D721Med (cell line): ENCODE data around the gene ST3GAL3.

Experiments used
- DNase-seq: peaks from one replicate; pipeline ENCODE4 v3.0.0; 2011; ENCODE audit warnings: low spot score; ENCODE audit not compliant: insufficient read length
- FAIRE-seq: peaks from 2 replicates; lab custom pipeline; 2011; peaks lifted over from hg19 to GRCh38; lab: Jason Lieb, UNC
- TF ChIP-seq, protein P1 (sequence below): IDR thresholded peaks from 2 replicates; pipeline ENCODE4 v1.5.1; 2012; ENCODE audit warnings: mild to moderate bottlenecking, control low read depth; ENCODE audit not compliant: insufficient read depth; ENCODE audit errors: missing control alignments

ST3GAL3 gene

DNA sequence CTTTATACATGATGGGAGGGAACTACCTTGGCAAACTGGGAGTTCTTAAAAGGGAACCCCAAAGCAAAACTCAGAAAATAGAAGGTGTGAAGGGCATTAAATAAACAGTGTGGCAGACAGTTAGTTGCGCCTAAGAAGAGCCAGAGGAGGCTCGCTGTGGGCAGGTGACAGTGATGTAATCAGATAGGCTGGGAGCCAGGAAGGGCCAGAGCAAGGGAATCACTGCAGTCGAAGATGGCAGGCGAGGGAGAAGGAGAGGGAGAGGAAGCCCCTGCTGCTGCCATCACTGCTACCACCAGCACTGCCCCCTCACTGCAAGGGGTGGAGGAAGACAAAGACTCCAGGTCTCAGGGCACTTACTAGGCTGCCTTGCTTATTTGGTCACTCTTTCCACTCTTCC is 97.2 kb downstream of the ST3GAL3 start:
- TF ChIP-seq, protein P1, sequence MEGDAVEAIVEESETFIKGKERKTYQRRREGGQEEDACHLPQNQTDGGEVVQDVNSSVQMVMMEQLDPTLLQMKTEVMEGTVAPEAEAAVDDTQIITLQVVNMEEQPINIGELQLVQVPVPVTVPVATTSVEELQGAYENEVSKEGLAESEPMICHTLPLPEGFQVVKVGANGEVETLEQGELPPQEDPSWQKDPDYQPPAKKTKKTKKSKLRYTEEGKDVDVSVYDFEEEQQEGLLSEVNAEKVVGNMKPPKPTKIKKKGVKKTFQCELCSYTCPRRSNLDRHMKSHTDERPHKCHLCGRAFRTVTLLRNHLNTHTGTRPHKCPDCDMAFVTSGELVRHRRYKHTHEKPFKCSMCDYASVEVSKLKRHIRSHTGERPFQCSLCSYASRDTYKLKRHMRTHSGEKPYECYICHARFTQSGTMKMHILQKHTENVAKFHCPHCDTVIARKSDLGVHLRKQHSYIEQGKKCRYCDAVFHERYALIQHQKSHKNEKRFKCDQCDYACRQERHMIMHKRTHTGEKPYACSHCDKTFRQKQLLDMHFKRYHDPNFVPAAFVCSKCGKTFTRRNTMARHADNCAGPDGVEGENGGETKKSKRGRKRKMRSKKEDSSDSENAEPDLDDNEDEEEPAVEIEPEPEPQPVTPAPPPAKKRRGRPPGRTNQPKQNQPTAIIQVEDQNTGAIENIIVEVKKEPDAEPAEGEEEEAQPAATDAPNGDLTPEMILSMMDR = no peak
- DNase-seq = no peak
- no peak for FAIRE-seq

DNA sequence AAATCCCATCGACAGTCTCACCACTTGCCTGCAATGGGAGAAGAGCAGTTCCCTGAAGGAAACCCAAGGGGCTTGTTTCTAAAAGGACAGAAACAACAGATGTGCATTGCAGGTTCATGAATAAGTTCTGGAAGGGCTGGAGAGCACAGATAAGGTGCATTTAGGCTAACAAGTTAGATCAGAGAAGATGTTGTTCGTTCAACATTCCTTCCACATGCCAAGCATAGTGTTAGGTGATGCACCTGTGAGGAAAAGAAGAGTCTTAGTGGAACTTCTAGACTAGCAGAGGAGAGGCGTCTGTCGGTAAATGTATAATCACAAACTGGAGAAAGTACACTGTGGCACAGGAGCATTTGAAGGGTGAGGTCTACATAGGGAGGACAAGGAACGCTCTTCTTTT is 98.0 kb downstream of the ST3GAL3 start:
- no peak for DNase-seq
- no peak for FAIRE-seq
- TF ChIP-seq, protein P1 = no peak

DNA sequence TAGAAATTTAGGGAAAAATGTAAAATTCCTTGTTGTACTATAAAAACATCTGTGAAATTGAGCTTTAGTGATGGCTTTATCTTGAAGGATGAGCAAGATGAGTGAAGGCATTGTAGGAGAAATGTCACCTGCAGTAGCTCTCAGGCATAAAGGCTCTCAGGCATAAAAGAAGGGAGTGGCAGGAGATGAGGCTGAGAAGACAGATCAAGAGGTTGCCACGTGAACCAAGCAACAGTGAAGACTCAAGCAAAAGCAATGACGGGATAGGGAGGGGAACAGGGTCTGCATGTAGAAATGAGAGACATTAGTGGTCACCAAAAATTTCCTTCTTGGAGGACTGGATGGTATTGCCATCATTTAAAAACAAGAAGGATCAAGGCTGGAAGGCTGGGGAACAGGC is 98.8 kb downstream of the ST3GAL3 start:
- TF ChIP-seq, protein P1 = no peak
- DNase-seq (no peak), FAIRE-seq (no peak)

DNA sequence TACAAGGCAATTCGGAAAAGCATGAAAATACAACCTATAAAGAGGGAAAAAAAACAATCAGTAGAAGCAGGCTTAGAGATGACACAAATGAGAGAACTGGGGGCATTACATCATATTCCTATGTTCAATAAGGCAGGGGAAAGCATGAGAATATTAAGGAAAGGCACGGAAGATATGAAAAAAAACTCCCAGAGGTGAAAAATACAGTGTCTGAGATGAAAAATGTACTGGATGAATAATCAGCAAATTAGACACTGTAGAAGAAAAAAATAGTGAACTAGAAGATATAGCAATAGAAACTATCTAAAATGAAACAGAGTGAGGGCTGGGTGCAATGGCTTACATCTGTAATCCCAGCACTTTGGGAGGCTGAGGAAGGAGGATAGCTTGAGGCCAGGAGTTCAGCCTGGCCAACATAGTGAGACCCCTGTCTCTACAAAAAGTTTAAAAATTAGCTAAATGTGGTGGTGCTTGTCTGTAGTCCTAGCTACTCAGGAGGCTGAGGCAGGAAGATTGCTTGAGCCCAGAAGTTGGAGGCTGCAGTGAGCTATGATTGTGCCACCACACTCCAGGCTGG is 101.8 kb downstream of the ST3GAL3 start:
- TF ChIP-seq, protein P1 = no peak
- no peak for DNase-seq
- no peak for FAIRE-seq

DNA sequence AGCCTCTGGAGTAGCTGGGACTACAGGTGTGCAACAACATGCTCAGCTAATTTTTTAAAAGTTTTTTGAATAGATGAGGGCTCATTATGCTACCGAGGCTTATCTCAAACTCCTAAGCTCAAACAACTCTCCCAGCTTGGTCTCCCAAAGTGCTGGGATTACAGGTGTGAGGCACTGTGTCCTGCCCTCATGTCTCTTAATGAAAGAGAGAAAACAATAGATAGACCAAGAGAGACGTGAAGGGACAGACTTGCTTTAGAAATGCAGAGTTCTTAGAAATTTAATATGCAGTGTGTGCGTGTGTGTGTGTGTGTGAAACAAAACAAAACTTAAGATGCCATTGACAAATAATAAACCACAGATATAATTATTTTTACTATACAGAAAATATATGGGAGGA is 105.2 kb downstream of the ST3GAL3 start:
- FAIRE-seq = no peak
- TF ChIP-seq, protein P1 = no peak
- no peak for DNase-seq

DNA sequence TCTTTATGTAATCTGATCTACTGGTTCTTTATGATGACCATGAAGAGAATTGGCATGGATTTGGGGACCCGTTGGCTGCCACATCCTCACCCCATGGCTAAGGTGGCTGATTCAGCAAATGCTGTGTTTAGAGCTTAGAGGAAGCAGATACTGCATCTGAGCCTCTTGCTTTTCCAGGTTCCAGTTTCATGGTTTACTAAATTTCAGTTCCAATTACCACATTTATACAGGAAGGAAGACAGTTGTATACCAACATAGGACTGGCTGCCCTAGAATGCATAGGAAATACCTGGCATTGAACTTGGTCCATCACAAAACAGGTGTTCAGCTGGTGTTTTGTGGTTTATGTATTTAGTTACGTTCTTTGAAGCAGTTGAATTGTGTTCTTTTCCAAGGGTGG is 107.1 kb downstream of the ST3GAL3 start:
- TF ChIP-seq, protein P1 = no peak
- no peak for FAIRE-seq
- DNase-seq = no peak

DNA sequence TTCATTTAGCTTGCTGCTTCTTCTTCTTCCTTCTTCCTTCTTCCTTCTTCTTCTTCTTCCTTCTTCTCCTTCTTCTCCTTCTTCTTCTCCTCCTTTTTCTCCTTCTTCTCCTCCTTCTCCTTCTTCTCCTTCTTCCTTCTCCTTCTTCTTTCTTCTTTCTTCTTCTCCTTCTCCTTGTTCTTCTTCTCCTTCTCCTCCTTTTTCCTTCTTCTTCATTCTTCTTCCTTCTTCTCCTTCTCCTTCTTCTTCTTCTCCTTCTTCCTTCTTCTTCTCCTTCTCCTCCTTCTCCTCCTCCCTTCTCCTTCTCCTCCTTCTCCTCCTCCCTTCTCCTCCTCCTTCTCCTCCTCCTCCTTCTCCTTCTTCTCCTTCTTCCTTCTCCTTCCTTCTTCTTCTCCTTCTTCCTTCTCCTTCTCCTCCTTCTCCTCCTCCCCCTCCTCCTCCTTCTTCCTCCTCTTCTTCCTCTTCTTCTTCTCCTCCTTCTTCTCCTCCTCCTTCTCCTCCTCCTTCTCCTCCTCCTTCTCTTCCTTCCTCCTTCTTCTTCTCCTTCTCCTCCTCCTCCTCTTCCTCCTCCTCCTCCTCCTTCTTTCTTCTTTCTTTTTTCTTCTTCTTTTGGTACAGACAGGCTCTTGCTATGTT is 110.1 kb downstream of the ST3GAL3 start:
- TF ChIP-seq, protein P1 = no peak
- DNase-seq (no peak), FAIRE-seq (no peak)
